HG03571 (cell line): ENCODE measurements around the gene WIPF2.
"Not testable (repeated sequence)": the region's sequence is repeated elsewhere in the genome, so short reads cannot be mapped to it uniquely, and the experiment has no call there.

Experiments
- ATAC-seq: cut with Tn5 transposase; IDR thresholded peaks from one replicate; pipeline ENCODE4 v1.9.1; 2021; ENCODE audit not compliant: unreplicated experiment

Gene WIPF2

GRCh38 chr17:40293363-40293762, 74.3 kb downstream of the WIPF2 start:
- no peak for ATAC-seq

GRCh38 chr17:40295488-40296436, 76.7 kb downstream of the WIPF2 start:
- no peak for ATAC-seq

- ATAC-seq: no peak
These were observed 78.4 kb downstream of the WIPF2 start for GRCh38 chr17:40297511-40297910.

- ATAC-seq: no peak
These were observed 79.6 kb downstream of the WIPF2 start for GRCh38 chr17:40298726-40299125.

- ATAC-seq: not testable (repeated sequence)
These were observed 80.2 kb downstream of the WIPF2 start for GRCh38 chr17:40299159-40299757.

- ATAC-seq: no peak
These were observed 82.2 kb downstream of the WIPF2 start for GRCh38 chr17:40301315-40301714.

GRCh38 chr17:40303009-40303657, 84.0 kb downstream of the WIPF2 start:
- no peak for ATAC-seq

GRCh38 chr17:40303708-40304551, 84.8 kb downstream of the WIPF2 start:
- no peak for ATAC-seq

GRCh38 chr17:40304552-40304863, 85.4 kb downstream of the WIPF2 start:
- not testable (repeated sequence) for ATAC-seq

GRCh38 chr17:40304866-40305265, 85.8 kb downstream of the WIPF2 start:
- not testable (repeated sequence) for ATAC-seq

GRCh38 chr17:40306395-40306794, 87.3 kb downstream of the WIPF2 start:
- no peak for ATAC-seq

- no peak for ATAC-seq
These were observed 88.1 kb downstream of the WIPF2 start for GRCh38 chr17:40307001-40307730.

- no peak for ATAC-seq
These were observed 88.7 kb downstream of the WIPF2 start for GRCh38 chr17:40307740-40308239.

- no peak for ATAC-seq
These were observed 90.2 kb downstream of the WIPF2 start, which contains the start of gene RARA for GRCh38 chr17:40309031-40309948. Gene RARA, plus strand, starts transcription at chr17:40309180. Its CDS starts 22,039 bp downstream, at chr17:40331219.

GRCh38 chr17:40309949-40310510, 90.9 kb downstream of the WIPF2 start:
- ATAC-seq: no peak

- no peak for ATAC-seq
These were observed 91.8 kb downstream of the WIPF2 start for GRCh38 chr17:40310882-40311391.

GRCh38 chr17:40311575-40311974, 92.5 kb downstream of the WIPF2 start:
- ATAC-seq: no peak

- ATAC-seq: no peak
These were observed 93.1 kb downstream of the WIPF2 start for GRCh38 chr17:40312131-40312731.
